ENCODE measurements around the gene DDRGK1. TPM values are rescaled to one million over a fixed set of nuclear protein-coding genes. Genes with fewer than 3 reads are reported as not detected.
A peak's percentile ranks its signal among the peaks of the same experiment; 100 is the strongest.

DDRGK1 gene
- total RNA-seq, 1 experiment from 2014 or later = 22.0 TPM

GRCh38 chr20:3164043-3164762, 40.3 kb downstream of the DDRGK1 start:
- Histone ChIP-seq H3K4me1 (ENCODE audit: low read length) (peaks cover 12% of the 10 kb centered on the region), H3K36me3 (ENCODE audit: insufficient read depth, low read length) (no peaks in the 10 kb centered on the region), H3K4me3 (ENCODE audit: low read length) (no peak overlapping the region), H3K9me3 (ENCODE audit: low read length) (no peaks in the 10 kb centered on the region), H3K4me2 (ENCODE audit: low read depth, low read length, poor library complexity, severe bottlenecking) (no peak overlapping the region), H4K20me1 (ENCODE audit: insufficient read depth, low read depth, low read length) (peaks cover 3% of the 10 kb centered on the region; the same call in 1 of the 2 replicates), H3K9ac (ENCODE audit: low read length) (no peak overlapping the region), H3K79me2 (ENCODE audit: low read length) (peaks cover 9% of the 10 kb centered on the region), H2AFZ (ENCODE audit: low read length) (no peak overlapping the region), H3K27ac (ENCODE audit: low read length) (no peak overlapping the region), H3K9me2 (replicated peaks; ENCODE audit: insufficient read depth, low read length) (no peaks in the 10 kb centered on the region), H3K27me3 (ENCODE audit: low read length) (no peaks in the 10 kb centered on the region)
- DNase-seq = no peak

DNA sequence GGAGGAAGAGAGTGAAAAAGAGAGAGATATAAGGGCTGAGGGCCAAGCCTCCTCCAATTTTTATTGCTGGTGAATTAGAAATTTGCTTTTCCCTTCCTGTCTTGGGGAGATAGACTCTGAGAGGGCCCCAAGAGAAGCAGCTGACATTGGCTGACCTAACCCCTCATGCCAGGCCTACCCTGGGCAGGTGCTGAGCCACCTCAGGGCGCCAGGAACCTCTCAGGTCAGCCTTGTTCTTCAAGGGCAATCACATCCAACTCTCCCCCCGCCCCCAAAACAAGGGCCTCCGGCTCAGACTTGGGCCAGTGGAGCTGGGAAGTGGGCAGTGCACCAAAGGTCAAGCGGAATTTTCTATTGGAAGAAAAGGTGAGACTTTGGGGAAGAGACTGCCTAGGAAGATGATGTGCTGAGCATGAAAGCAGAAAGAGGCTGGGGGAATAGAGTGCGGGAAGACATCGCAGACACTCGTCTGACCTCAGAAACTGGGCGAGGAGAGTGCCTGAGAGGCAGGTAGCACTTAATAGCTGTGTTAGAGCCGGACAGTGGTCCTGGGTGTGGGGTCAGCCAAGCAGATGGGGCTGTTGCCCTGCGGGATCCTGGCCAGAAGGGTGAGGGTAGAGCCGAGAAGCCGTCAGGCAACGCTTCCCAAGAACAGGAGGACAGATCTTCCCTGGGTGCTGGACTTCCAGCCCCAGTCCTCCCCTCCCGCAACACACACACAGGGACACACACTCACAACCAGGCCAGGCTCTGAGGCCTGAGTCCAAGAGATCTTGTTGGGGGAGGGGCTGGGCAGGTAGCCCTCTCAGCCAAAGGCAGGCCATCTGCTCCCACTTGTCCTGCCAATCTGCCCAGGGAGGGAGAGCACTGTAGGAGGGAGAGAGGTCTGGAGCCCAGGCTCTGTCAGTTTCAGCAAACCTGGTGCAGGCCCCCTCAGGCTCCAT, 41.1 kb downstream of the DDRGK1 start:
- H4K20me1 ChIP-seq (ENCODE audit: insufficient read depth, low read depth, low read length) = peaks cover 11% of the 10 kb centered on the region; the same call in 1 of the 2 replicates
- H3K9ac ChIP-seq (ENCODE audit: low read length) = no peak overlapping the region
- no peaks in the 10 kb centered on the region for H3K27me3 ChIP-seq (ENCODE audit: low read length)
- no peak overlapping the region for H3K4me3 ChIP-seq (ENCODE audit: low read length)
- H3K4me2 ChIP-seq (ENCODE audit: low read depth, low read length, poor library complexity, severe bottlenecking) = no peak overlapping the region
- no peak overlapping the region for H2AFZ ChIP-seq (ENCODE audit: low read length)
- no peaks in the 10 kb centered on the region for H3K9me3 ChIP-seq (ENCODE audit: low read length)
- no peak for DNase-seq
- H3K36me3 ChIP-seq (ENCODE audit: insufficient read depth, low read length) = no peaks in the 10 kb centered on the region
- no peaks in the 10 kb centered on the region for H3K9me2 ChIP-seq (replicated peaks; ENCODE audit: insufficient read depth, low read length)
- H3K4me1 ChIP-seq (ENCODE audit: low read length) = peaks cover 17% of the 10 kb centered on the region
- H3K79me2 ChIP-seq (ENCODE audit: low read length) = peaks cover 18% of the 10 kb centered on the region
- no peak overlapping the region for H3K27ac ChIP-seq (ENCODE audit: low read length)

DNA sequence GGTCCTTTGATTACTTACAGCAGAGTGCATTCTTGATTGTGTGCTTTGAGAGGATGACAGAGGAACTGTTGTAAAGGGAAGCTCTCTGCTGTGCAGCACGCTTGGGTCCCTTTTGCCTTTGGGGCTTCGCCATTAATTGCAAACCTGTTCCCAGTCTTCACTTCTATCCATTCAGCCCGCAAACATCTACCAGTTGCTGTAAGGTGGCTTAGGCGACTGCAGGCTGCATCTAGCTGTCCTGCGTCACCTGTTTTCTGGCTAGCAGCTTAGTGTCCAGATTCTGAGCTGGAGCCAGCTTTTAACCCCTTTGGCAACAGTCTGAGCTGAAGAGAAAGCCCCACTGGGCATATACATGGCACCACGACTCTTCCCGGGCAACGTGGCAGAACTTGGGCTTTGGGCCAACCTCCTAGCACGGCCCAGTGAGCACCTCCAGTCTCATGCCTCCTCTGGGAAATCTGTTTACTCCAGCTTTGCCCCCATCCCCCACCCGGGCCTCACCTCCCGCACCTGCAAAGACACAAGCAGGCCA, 42.3 kb downstream of the DDRGK1 start:
- no peak overlapping the region for H3K9ac ChIP-seq (ENCODE audit: low read length)

DNA sequence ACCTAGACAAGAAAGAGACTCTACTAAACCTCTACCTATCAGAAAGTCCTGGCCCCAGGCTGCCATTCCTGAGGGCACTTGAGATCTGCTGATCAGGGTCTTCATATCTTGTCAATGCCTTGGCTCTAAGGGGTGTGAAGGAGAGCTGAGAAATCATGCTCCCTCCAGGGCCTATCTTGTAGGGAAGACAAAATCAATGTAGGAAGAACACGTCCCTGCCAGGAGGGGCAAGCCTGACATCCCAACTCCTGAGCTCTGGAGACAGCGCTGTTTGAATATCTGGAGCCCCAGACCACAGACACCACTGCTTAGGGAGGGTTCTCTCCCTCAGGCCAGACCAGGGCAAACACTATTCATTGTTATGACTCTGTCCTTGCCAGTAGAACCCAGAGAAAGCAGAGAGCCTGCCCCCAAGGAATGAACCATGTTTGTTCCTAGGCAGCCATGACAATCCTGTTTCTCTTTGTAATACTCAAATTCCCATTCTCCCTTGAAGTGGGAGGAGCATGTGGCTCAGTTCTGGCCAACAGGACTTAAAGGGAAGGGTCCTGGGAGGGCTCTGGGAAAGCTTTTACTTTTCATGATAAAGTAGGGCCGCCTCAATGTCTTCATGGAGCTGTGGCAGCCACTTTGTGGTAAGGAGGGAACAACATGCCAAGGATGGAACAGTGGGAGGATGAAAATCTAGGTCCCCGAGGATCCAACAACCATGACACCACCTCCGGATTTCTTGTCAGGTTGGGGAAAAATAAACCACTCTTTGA, 43.0 kb downstream of the DDRGK1 start:
- Histone ChIP-seq H3K4me3 (ENCODE audit: low read length) (no peak overlapping the region), H3K4me1 (ENCODE audit: low read length) (peaks cover 35% of the 10 kb centered on the region), H3K4me2 (ENCODE audit: low read depth, low read length, poor library complexity, severe bottlenecking) (no peak overlapping the region), H3K9me3 (ENCODE audit: low read length) (no peaks in the 10 kb centered on the region), H2AFZ (ENCODE audit: low read length) (no peak overlapping the region), H3K36me3 (ENCODE audit: insufficient read depth, low read length) (no peaks in the 10 kb centered on the region), H4K20me1 (ENCODE audit: insufficient read depth, low read depth, low read length) (peaks cover 22% of the 10 kb centered on the region), H3K9me2 (replicated peaks; ENCODE audit: insufficient read depth, low read length) (no peaks in the 10 kb centered on the region), H3K9ac (ENCODE audit: low read length) (no peak overlapping the region), H3K79me2 (ENCODE audit: low read length) (peaks cover 36% of the 10 kb centered on the region), H3K27me3 (ENCODE audit: low read length) (no peaks in the 10 kb centered on the region), H3K27ac (ENCODE audit: low read length) (no peak overlapping the region)
- no peak for DNase-seq

More for the DNA sequence above, 42.3 kb downstream of the DDRGK1 start:
- Histone ChIP-seq H3K79me2 (ENCODE audit: low read length) (peaks cover 30% of the 10 kb centered on the region), H3K9me2 (replicated peaks; ENCODE audit: insufficient read depth, low read length) (no peaks in the 10 kb centered on the region), H3K4me2 (ENCODE audit: low read depth, low read length, poor library complexity, severe bottlenecking) (no peak overlapping the region), H3K4me1 (ENCODE audit: low read length) (peaks cover 28% of the 10 kb centered on the region), H3K36me3 (ENCODE audit: insufficient read depth, low read length) (no peaks in the 10 kb centered on the region), H2AFZ (ENCODE audit: low read length) (no peak overlapping the region), H3K27ac (ENCODE audit: low read length) (no peak overlapping the region), H3K4me3 (ENCODE audit: low read length) (no peak overlapping the region), H3K9me3 (ENCODE audit: low read length) (no peaks in the 10 kb centered on the region), H3K27me3 (ENCODE audit: low read length) (no peaks in the 10 kb centered on the region), H4K20me1 (ENCODE audit: insufficient read depth, low read depth, low read length) (peaks cover 21% of the 10 kb centered on the region)
- no peak for DNase-seq

DNA sequence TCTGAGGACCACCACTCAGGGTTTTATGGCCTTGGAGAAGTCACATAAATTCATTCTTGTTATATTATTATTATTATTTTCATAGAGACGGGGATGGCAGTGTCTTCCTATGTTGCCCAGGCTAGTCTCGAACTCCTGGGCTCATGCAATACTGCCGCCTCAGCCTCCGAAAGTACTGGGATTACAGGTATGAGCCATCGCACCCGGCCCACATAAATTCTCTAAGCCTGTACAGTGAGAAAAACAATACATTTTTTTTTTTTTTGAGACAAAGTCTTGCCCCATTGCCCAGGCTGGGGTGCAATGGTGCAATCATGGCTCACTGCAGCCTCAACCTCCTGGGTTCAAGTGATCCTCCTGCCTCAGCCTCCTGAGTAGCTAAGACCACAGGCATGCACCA, 44.1 kb downstream of the DDRGK1 start:
- Histone ChIP-seq H3K9ac (ENCODE audit: low read length) (peak overlapping the region; percentile 82), H3K36me3 (ENCODE audit: insufficient read depth, low read length) (0 out of 2 replicates have a peak, but pooled peaks cover 5% of the 10 kb centered on the region), H3K27me3 (ENCODE audit: low read length) (no peaks in the 10 kb centered on the region), H3K9me2 (replicated peaks; ENCODE audit: insufficient read depth, low read length) (no peaks in the 10 kb centered on the region), H3K9me3 (ENCODE audit: low read length) (no peaks in the 10 kb centered on the region), H3K4me2 (ENCODE audit: low read depth, low read length, poor library complexity, severe bottlenecking) (peak overlapping the region; percentile 91), H2AFZ (ENCODE audit: low read length) (peak overlapping the region; percentile 96; the same call in 1 of the 2 replicates), H3K4me1 (ENCODE audit: low read length) (peaks cover 38% of the 10 kb centered on the region), H3K4me3 (ENCODE audit: low read length) (peak overlapping the region; percentile 89), H3K79me2 (ENCODE audit: low read length) (peaks cover 47% of the 10 kb centered on the region), H4K20me1 (ENCODE audit: insufficient read depth, low read depth, low read length) (peaks cover 22% of the 10 kb centered on the region), H3K27ac (ENCODE audit: low read length) (no peak overlapping the region)
- DNase-seq = no peak

- DNase-seq = peak; percentile 52
- Histone ChIP-seq H3K36me3 (ENCODE audit: insufficient read depth, low read length) (0 out of 2 replicates have a peak, but pooled peaks cover 9% of the 10 kb centered on the region), H3K27me3 (ENCODE audit: low read length) (no peaks in the 10 kb centered on the region), H3K9ac (ENCODE audit: low read length) (peak overlapping the region; percentile 82), H2AFZ (ENCODE audit: low read length) (no peak overlapping the region), H4K20me1 (ENCODE audit: insufficient read depth, low read depth, low read length) (peaks cover 22% of the 10 kb centered on the region), H3K27ac (ENCODE audit: low read length) (0 out of 2 replicates have a peak overlapping the region, but pooled peaks have one; percentile 3), H3K9me3 (ENCODE audit: low read length) (no peaks in the 10 kb centered on the region), H3K4me1 (ENCODE audit: low read length) (peaks cover 38% of the 10 kb centered on the region), H3K4me3 (ENCODE audit: low read length) (peak overlapping the region; percentile 89), H3K9me2 (replicated peaks; ENCODE audit: insufficient read depth, low read length) (no peaks in the 10 kb centered on the region), H3K4me2 (ENCODE audit: low read depth, low read length, poor library complexity, severe bottlenecking) (peak overlapping the region; percentile 91), H3K79me2 (ENCODE audit: low read length) (peaks cover 59% of the 10 kb centered on the region)
These were observed 45.5 kb downstream of the DDRGK1 start for GRCh38 chr20:3158968-3159431.

- H4K20me1 ChIP-seq (ENCODE audit: insufficient read depth, low read depth, low read length) = peaks cover 22% of the 10 kb centered on the region
- no peaks in the 10 kb centered on the region for H3K9me3 ChIP-seq (ENCODE audit: low read length)
- H3K4me2 ChIP-seq (ENCODE audit: low read depth, low read length, poor library complexity, severe bottlenecking) = peak overlapping the region; percentile 91
- peaks cover 71% of the 10 kb centered on the region for H3K79me2 ChIP-seq (ENCODE audit: low read length)
- 0 out of 2 replicates have a peak, but pooled peaks cover 9% of the 10 kb centered on the region for H3K36me3 ChIP-seq (ENCODE audit: insufficient read depth, low read length)
- H3K4me3 ChIP-seq (ENCODE audit: low read length) = peak overlapping the region; percentile 89
- peaks cover 38% of the 10 kb centered on the region for H3K4me1 ChIP-seq (ENCODE audit: low read length)
- H2AFZ ChIP-seq (ENCODE audit: low read length) = no peak overlapping the region
- no peaks in the 10 kb centered on the region for H3K27me3 ChIP-seq (ENCODE audit: low read length)
- peak overlapping the region; percentile 22 for H3K9ac ChIP-seq (ENCODE audit: low read length)
- no peak for DNase-seq
- H3K27ac ChIP-seq (ENCODE audit: low read length) = no peak overlapping the region
- no peaks in the 10 kb centered on the region for H3K9me2 ChIP-seq (replicated peaks; ENCODE audit: insufficient read depth, low read length)
These were observed 46.7 kb downstream of the DDRGK1 start for GRCh38 chr20:3157817-3158216.
